Spleen (tissue), 11 donors: ENCODE results near the gene RTL5. TPM values are rescaled to one million over a fixed set of nuclear protein-coding genes. Genes with fewer than 3 reads are reported as not detected.

Experiments used
- DNase-seq: peaks from one replicate; pipeline ENCODE4 v3.0.0-alpha.2; 2020
- H3K27ac ChIP-seq, 8 donors: fragments of 200-600 bp; sonication (generic) in 7 of 8; 1 replicate in 4 of 8; 2 replicates in 4 of 8; pipeline versions ENCODE4 v1.5.0 to v1.8.0; 2016 to 2021; ENCODE audit warnings: inconsistent platforms in 4 of 8, mild to moderate bottlenecking in 4 of 8, moderate library complexity in 1 of 8
- H3K27me3 ChIP-seq, 7 donors: fragments of 200-600 bp; sonication (generic) in 6 of 7; replicated peaks in 1 of 7; 1 replicate in 4 of 7; 2 replicates in 3 of 7; pipeline versions ENCODE4 v1.5.0 to v1.8.0; 2016 to 2021; ENCODE audit warnings: inconsistent platforms in 3 of 7, mild to moderate bottlenecking in 1 of 7
- H3K36me3 ChIP-seq, 6 donors: fragments of 200-600 bp; sonication (generic) in 5 of 6; 1 replicate in 4 of 6; 2 replicates in 2 of 6; pipeline versions ENCODE4 v1.5.0 to v1.8.0; 2016 to 2021; ENCODE audit warnings: inconsistent platforms in 2 of 6
- H3K4me1 ChIP-seq, 6 donors: fragments of 200-600 bp; sonication (generic) in 5 of 6; 1 replicate in 3 of 6; 2 replicates in 3 of 6; pipeline versions ENCODE4 v1.5.0 to v1.8.0; 2016 to 2021; ENCODE audit warnings: inconsistent platforms in 3 of 6
- H3K4me3 ChIP-seq, 8 donors: fragments of 200-600 bp; sonication (generic) in 7 of 8; 1 replicate in 4 of 8; 2 replicates in 4 of 8; pipeline versions ENCODE4 v1.5.0 to v1.8.0; 2016 to 2021; ENCODE audit warnings: inconsistent platforms in 4 of 8, mild to moderate bottlenecking in 4 of 8, moderate library complexity in 2 of 8
- H3K9me3 ChIP-seq, 8 donors: fragments of 200-600 bp; sonication (generic) in 7 of 8; 1 replicate in 4 of 8; 2 replicates in 4 of 8; pipeline versions ENCODE4 v1.5.0 to v1.8.0; 2016 to 2021; ENCODE audit warnings: inconsistent platforms in 4 of 8
- POLR2A ChIP-seq, 3 donors: fragments of 450-650 bp; IDR thresholded peaks; one replicate each; pipeline ENCODE4 v1.5.1; 2017; ENCODE audit warnings: antibody characterized with exemption in 3 of 3, mild to moderate bottlenecking in 1 of 3
- POLR2AphosphoS5 ChIP-seq, 3 donors: sonication (generic); formaldehyde crosslinking; IDR thresholded peaks; one replicate each; pipeline ENCODE4 v1.5.1; 2017; ENCODE audit warnings: antibody characterized with exemption in 3 of 3
- WGBS, 5 donors: extraction: QIAGEN DNeasy Blood & Tissue Kit in 3 of 5; methylation state at CpG; one replicate each; pipeline versions ENCODE4 v1.1.5 to v1.1.7; 2013 to 2018; 5-methylcytosine and 5-hydroxymethylcytosine counted together
- intact Hi-C: fragments of 100-400 bp; cut with DNase I; formaldehyde crosslinking; loops from one replicate; pipeline ENCODE4 v1.15.0; 2023; ENCODE audit warnings: low total_unique reads
- polyA plus RNA-seq, 3 donors: library from polyadenylated mRNA; stranded (reverse); fragments of 200-250 nt; gene quantifications; one replicate each; pipeline ENCODE4 v1.2.1, GENCODE V29; 2013
- total RNA-seq, 7 donors: library from RNA; depleted of rRNA in 3 of 7; stranded (reverse); fragments of >200 nt in 3 of 7; fragmentation: NEBNext Ultra II Directional in 4 of 7; extraction: Animal tissue kit (Norgen Biotek cat#: 25700) in 4 of 7; gene quantifications; one replicate each; pipeline versions ENCODE4 v1.1.0 to v1.2.1, GENCODE V29; 2016 to 2021
- TF ChIP-seq, protein P1 (sequence below), 11 experiments: fragments of 200-600 bp in 7 of 11; fragments of 450-650 bp in 4 of 11; sonication (generic) in 4 of 11; IDR thresholded peaks in 8 of 11; conservative IDR thresholded peaks in 3 of 11; 1 replicate in 7 of 11; 2 replicates in 4 of 11; pipeline versions ENCODE4 v1.4.0 to v1.8.0; 2016 to 2021; ENCODE audit warnings: antibody characterized with exemption in 11 of 11, inconsistent platforms in 4 of 11, mild to moderate bottlenecking in 1 of 11
- donor health status: healthy with polysubstance abuse.
- donor health status: DM: no; HTN: no; CAD: no; lungs with moderate emphysema.
- donor health status: DM: no; HTN: no; CAD: no.
- donor health status: Bipolar disorder and iron deficiency.
- donor health status: healthy.
- donor health status: DM: no; HTN: no; CAD: no.
- donor health status: DM: yes; HTN: yes; CAD: no.

The RTL5 gene
- total and polyA plus RNA-seq, 10 donors = 0.46 to 5.9 (median 3.5) TPM

DNA sequence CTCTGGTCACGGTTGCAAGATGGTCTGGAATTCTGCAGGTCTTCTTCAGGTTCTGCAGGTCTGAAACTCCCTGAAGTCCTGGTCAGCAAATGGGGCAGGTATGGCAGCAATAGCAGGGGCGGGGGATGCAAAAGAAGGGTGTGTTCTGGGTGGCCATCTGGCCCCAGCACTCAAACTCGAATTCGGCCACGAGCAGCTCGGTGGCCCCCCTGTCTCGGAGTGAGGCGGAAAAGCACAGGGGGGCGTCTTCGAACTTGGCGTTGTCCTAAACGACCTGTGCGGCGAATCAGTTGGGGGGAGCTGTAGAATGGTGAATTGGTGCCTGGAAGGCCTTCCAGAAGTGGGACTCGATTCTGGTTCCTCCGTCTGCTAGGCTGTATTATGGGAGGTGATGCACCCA is 2.1 kb downstream of the RTL5 start:
- no peak overlapping the region for H3K4me3 ChIP-seq
- 85 to 98% (median 97%) methylated on average over 16 of the region's 16 CpGs for WGBS, 5 donors
- H3K36me3 ChIP-seq = peaks cover 0 to 21% (median 0%) of the 10 kb centered on the region in 6 donors
- intact Hi-C loops = loop anchor here (5.0 kb wide), 1 partner anchor 112 kb away; no protein-coding TSS in a partner anchor
- DNase-seq = no peak
- peaks cover 0 to 49% (median 8%) of the 10 kb centered on the region in 7 donors for H3K27me3 ChIP-seq
- no peak overlapping the region for H3K27ac ChIP-seq
- no peaks in the 10 kb centered on the region for H3K9me3 ChIP-seq
- peaks cover 0 to 48% (median 26%) of the 10 kb centered on the region in 6 donors for H3K4me1 ChIP-seq
- no peak for TF ChIP-seq POLR2A (IDR thresholded peaks at IDR 0.05)
- no peak for TF ChIP-seq POLR2AphosphoS5 (IDR thresholded peaks at IDR 0.05)
- TF ChIP-seq, protein P1, sequence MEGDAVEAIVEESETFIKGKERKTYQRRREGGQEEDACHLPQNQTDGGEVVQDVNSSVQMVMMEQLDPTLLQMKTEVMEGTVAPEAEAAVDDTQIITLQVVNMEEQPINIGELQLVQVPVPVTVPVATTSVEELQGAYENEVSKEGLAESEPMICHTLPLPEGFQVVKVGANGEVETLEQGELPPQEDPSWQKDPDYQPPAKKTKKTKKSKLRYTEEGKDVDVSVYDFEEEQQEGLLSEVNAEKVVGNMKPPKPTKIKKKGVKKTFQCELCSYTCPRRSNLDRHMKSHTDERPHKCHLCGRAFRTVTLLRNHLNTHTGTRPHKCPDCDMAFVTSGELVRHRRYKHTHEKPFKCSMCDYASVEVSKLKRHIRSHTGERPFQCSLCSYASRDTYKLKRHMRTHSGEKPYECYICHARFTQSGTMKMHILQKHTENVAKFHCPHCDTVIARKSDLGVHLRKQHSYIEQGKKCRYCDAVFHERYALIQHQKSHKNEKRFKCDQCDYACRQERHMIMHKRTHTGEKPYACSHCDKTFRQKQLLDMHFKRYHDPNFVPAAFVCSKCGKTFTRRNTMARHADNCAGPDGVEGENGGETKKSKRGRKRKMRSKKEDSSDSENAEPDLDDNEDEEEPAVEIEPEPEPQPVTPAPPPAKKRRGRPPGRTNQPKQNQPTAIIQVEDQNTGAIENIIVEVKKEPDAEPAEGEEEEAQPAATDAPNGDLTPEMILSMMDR (IDR thresholded peaks at IDR 0.05 in 8 of 11, conservative IDR thresholded peaks at IDR 0.05 in 3 of 11) = no peak

DNA sequence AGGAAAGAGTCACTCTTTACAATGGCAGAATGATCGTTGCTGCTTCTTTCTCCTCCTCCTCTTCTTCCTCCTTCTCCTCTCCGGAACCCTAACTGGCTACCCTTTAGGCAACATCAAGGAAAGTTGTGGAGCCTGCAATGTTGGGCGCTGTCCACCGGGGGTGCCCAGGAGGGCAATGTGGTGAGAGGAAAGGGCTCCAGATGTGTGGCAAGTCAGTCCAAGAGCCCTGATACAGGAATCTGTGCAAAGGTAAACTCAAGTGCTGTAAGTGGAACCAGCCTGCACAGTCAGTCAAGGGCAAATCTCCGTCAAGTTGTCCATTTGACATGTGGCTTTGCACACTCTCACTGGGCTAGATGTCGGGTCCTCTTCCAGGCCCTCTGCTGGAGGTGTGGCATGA is 2.8 kb downstream of the RTL5 start:
- Histone ChIP-seq H3K9me3 (no peaks in the 10 kb centered on the region), H3K36me3 (peaks cover 0 to 13% (median 0%) of the 10 kb centered on the region in 6 donors), H3K4me1 (peaks cover 0 to 56% (median 33%) of the 10 kb centered on the region in 6 donors), H3K27me3 (peaks cover 0 to 53% (median 8%) of the 10 kb centered on the region in 7 donors), H3K27ac (no peak overlapping the region), H3K4me3 (no peak overlapping the region)
- TF ChIP-seq, protein P1 (IDR thresholded peaks at IDR 0.05 in 8 of 11, conservative IDR thresholded peaks at IDR 0.05 in 3 of 11) = peak in 6 of 11 experiments; percentile 14 to 44 (median 34)
- TF ChIP-seq POLR2AphosphoS5 (IDR thresholded peaks at IDR 0.05) (no peak), POLR2A (IDR thresholded peaks at IDR 0.05) (no peak)
- intact Hi-C loops = loop anchor here (5.0 kb wide), 1 partner anchor 112 kb away; no protein-coding TSS in a partner anchor
- WGBS, 5 donors = 57 to 79% (median 60%) methylated on average over 4 to 6 of the region's 6 CpGs
- no peak for DNase-seq

DNA sequence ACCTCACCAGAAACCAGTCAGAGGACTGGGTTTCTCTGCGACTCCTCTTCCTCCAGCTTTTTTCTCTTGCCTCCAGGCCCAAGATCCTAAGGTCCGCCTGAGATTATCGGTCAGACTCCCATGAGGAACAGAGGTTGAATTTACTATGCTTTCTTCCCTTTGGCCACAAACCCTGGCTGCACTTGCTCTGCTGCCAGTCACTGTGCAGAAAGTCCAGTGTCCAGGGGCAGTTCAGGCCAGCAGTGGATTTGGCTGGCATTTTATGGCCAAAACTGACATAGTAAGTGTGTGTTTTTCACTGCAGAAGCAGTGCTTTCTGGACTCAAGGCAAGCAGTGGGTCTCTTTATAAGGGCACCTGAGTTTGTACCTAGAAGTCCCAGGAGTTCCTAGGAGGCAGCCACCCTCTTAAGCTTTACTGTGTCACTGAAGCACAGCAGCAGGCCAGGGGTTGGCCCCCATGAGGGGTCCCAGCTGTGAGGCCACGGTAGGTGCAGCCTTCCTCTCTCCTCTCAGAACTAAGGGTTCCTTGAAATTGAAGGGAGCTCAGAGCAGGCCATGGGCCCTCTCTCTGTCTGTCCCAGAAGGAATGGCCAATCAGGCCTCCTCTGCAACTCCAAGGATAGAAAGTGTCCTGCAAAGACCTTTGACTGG is 3.4 kb downstream of the RTL5 start:
- no peak overlapping the region for H3K4me3 ChIP-seq
- H3K9me3 ChIP-seq = no peaks in the 10 kb centered on the region
- peaks cover 0 to 54% (median 8%) of the 10 kb centered on the region in 7 donors for H3K27me3 ChIP-seq
- intact Hi-C loops = loop anchor here (5.0 kb wide), 1 partner anchor 111 kb away; no protein-coding TSS in a partner anchor
- H3K27ac ChIP-seq = no peak overlapping the region
- H3K4me1 ChIP-seq = peaks cover 0 to 61% (median 33%) of the 10 kb centered on the region in 6 donors
- 68 to 94% (median 89%) methylated on average over 3 to 4 of the region's 4 CpGs for WGBS, 5 donors
- no peak for DNase-seq
- TF ChIP-seq POLR2AphosphoS5 (IDR thresholded peaks at IDR 0.05) = no peak
- TF ChIP-seq POLR2A (IDR thresholded peaks at IDR 0.05) = no peak
- TF ChIP-seq, protein P1 (IDR thresholded peaks at IDR 0.05 in 8 of 11, conservative IDR thresholded peaks at IDR 0.05 in 3 of 11) = no peak
- peaks cover 0 to 7% (median 0%) of the 10 kb centered on the region in 6 donors for H3K36me3 ChIP-seq

DNA sequence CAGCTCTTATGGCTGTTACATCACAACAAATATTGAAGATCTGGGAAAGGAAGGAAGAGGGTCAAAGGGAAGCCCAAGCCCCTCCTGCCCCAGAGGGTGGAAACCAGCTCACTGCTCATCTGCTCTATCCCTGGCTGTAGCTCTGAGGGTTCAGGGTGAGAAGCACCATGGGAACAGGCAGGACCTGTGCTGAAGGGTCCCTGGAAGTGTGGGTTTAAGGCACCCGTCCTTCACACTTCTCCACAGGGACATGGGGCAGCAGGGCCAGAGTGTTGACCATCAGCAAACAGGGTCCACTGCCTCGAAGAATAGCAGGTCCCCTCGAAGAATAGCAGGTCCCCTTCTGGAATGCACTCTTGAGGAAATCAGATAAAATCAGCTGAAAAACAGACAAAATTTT is 4.4 kb downstream of the RTL5 start:
- Histone ChIP-seq H3K27me3 (peaks cover 0 to 49% (median 7%) of the 10 kb centered on the region in 7 donors), H3K4me3 (no peak overlapping the region), H3K36me3 (no peaks in the 10 kb centered on the region), H3K27ac (no peak overlapping the region), H3K4me1 (peaks cover 0 to 68% (median 40%) of the 10 kb centered on the region in 6 donors), H3K9me3 (no peaks in the 10 kb centered on the region)
- intact Hi-C loops = loop anchor here (5.0 kb wide), 1 partner anchor 110 kb away; no protein-coding TSS in a partner anchor
- DNase-seq = no peak
- no peak for TF ChIP-seq POLR2A (IDR thresholded peaks at IDR 0.05)
- no peak for TF ChIP-seq POLR2AphosphoS5 (IDR thresholded peaks at IDR 0.05)
- WGBS, 5 donors = 40 to 62% (median 44%) methylated on average over 2 to 3 of the region's 3 CpGs
